ENCODE results near the gene UBE2D2.
"Not testable (repeated sequence)": the region's sequence is repeated elsewhere in the genome, so short reads cannot be mapped to it uniquely, and the experiment has no call there.

UBE2D2 gene

DNA sequence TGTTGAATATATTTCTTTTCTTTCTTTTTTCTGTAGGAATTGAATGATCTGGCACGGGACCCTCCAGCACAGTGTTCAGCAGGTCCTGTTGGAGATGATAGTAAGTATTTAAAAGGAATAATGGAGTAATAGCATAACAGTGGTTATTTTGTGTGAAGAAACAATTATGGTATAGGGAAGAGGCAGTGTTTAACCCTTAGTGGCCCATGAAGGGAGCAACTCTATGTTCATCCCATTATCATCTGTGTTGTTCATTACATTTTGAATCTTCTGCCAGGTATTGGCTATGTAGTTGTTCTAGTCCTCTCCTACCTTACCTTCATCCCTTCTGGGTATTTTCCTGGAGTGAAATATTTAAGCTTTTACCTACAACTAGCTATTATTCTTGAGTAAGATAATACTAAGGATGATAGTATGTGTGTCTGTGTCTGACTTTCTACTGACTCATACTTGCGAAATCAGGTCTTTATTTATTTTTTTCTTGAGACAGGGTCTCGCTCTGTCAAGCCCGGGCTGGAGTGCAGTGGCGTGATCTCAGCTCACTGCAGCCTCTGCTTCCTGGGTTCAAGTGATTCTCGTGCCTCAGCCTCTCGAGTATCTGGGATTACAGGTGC lies 39.3 kb downstream of the UBE2D2 start:
- H3K4me3 ChIP-seq (ENCODE audit: low read depth in 1 of 2, low read length in 2 of 2) = no peak overlapping the region
- no peak overlapping the region for H3K9ac ChIP-seq (ENCODE audit: low read depth in 1 of 2, low read length in 2 of 2)
- H3K36me3 ChIP-seq (ENCODE audit: control insufficient read depth in 1 of 2, insufficient read depth in 2 of 2, low read length in 2 of 2) = peaks cover 0 to 34% of the 10 kb centered on the region in 2 donors

DNA sequence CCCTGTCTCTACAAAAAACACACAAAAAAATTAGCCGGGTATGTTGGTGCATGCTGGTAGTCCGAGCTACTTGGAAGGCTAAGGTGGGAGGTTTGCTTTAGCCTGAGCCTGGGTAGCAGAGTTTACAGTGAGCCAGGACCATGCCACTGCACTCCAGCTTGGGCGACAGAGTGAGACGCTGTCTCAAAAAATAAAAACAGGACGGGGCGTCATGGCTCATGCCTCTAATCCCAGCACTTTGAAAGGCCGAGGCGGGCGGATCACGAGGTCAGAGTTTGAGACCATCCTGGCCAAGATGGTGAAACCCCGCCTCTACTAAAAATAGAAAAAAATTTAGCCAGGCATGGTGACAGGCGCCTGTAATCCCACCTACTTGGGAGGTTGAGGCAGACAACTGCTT lies 40.3 kb downstream of the UBE2D2 start:
- H3K36me3 ChIP-seq (ENCODE audit: control insufficient read depth in 1 of 2, insufficient read depth in 2 of 2, low read length in 2 of 2) = peaks cover 0 to 34% of the 10 kb centered on the region in 2 donors
- no peak overlapping the region for H3K27ac ChIP-seq (ENCODE audit: low read depth, low read length)
- H3K9me3 ChIP-seq (ENCODE audit: control insufficient read depth in 1 of 2, low read length in 2 of 2) = no peaks in the 10 kb centered on the region
- no peak overlapping the region for H3K4me3 ChIP-seq (ENCODE audit: low read depth in 1 of 2, low read length in 2 of 2)
- peaks cover 0 to 5% of the 10 kb centered on the region in 2 donors for H3K4me1 ChIP-seq (ENCODE audit: control insufficient read depth in 1 of 2, insufficient read depth in 2 of 2, low read length in 2 of 2)
- H3K27me3 ChIP-seq (ENCODE audit: control insufficient read depth in 1 of 2, insufficient read depth in 2 of 2, low read length in 2 of 2) = no peaks in the 10 kb centered on the region
- H3K9ac ChIP-seq (ENCODE audit: low read depth in 1 of 2, low read length in 2 of 2) = no peak overlapping the region

More for the DNA sequence above, 39.3 kb downstream of the UBE2D2 start:
- Histone ChIP-seq H3K27me3 (ENCODE audit: control insufficient read depth in 1 of 2, insufficient read depth in 2 of 2, low read length in 2 of 2) (no peaks in the 10 kb centered on the region), H3K27ac (ENCODE audit: low read depth, low read length) (no peak overlapping the region), H3K4me1 (ENCODE audit: control insufficient read depth in 1 of 2, insufficient read depth in 2 of 2, low read length in 2 of 2) (peaks cover 0 to 5% of the 10 kb centered on the region in 2 donors), H3K9me3 (ENCODE audit: control insufficient read depth in 1 of 2, low read length in 2 of 2) (no peaks in the 10 kb centered on the region)

DNA sequence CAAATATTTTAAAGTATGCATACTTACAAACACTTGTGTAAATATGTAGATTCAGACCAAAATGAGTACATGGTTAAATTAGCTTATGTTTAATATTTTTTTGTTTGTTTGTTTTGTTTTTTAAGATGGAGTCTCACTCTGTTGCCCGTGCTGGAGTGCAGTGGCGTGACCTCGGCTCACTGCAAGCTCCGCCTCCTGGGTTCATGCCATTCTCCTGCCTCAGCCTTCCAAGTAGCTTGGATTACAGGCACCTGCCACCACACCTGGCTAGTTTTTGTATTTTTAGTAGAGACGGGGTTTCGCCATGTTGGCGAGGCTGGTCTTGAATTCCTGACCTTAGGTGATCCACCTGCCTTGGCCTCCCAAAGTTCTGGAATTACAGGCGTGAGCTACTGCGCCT lies 40.8 kb downstream of the UBE2D2 start:
- peaks cover 0 to 34% of the 10 kb centered on the region in 2 donors for H3K36me3 ChIP-seq (ENCODE audit: control insufficient read depth in 1 of 2, insufficient read depth in 2 of 2, low read length in 2 of 2)
- H3K9me3 ChIP-seq (ENCODE audit: control insufficient read depth in 1 of 2, low read length in 2 of 2); H3K27me3 ChIP-seq (ENCODE audit: control insufficient read depth in 1 of 2, insufficient read depth in 2 of 2, low read length in 2 of 2); H3K4me1 ChIP-seq (ENCODE audit: control insufficient read depth in 1 of 2, insufficient read depth in 2 of 2, low read length in 2 of 2); H3K9ac ChIP-seq (ENCODE audit: low read depth in 1 of 2, low read length in 2 of 2); H3K27ac ChIP-seq (ENCODE audit: low read depth, low read length); H3K4me3 ChIP-seq (ENCODE audit: low read depth in 1 of 2, low read length in 2 of 2): not testable (repeated sequence)

DNA sequence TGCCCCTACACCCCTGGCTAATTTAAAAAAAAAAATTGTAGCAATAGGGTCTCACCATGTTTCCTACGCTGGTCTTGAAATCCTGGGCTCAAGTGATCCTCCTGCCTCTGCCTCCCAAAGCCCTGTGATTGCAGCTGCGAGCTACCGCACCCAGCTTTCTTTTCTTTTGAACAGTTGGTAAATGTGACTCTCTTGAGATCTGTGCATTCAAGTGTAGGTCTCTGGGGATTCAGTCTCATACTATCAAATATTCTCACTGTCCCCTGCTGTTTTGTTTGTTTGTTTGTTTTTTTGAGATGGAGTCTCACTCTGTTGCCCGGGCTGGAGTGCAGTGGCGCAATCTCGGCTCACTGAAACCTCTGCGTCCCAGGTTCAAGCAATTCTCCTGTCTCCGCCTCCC lies 44.7 kb downstream of the UBE2D2 start:
- peaks cover 0 to 27% of the 10 kb centered on the region in 2 donors for H3K36me3 ChIP-seq (ENCODE audit: control insufficient read depth in 1 of 2, insufficient read depth in 2 of 2, low read length in 2 of 2)
- H3K4me1 ChIP-seq (ENCODE audit: control insufficient read depth in 1 of 2, insufficient read depth in 2 of 2, low read length in 2 of 2) = peaks cover 0 to 4% of the 10 kb centered on the region in 2 donors
- H3K4me3 ChIP-seq (ENCODE audit: low read depth in 1 of 2, low read length in 2 of 2) = no peak overlapping the region
- no peak overlapping the region for H3K27ac ChIP-seq (ENCODE audit: low read depth, low read length)
- no peaks in the 10 kb centered on the region for H3K9me3 ChIP-seq (ENCODE audit: control insufficient read depth in 1 of 2, low read length in 2 of 2)
- H3K27me3 ChIP-seq (ENCODE audit: control insufficient read depth in 1 of 2, insufficient read depth in 2 of 2, low read length in 2 of 2) = no peaks in the 10 kb centered on the region
- H3K9ac ChIP-seq (ENCODE audit: low read depth in 1 of 2, low read length in 2 of 2) = no peak overlapping the region

DNA sequence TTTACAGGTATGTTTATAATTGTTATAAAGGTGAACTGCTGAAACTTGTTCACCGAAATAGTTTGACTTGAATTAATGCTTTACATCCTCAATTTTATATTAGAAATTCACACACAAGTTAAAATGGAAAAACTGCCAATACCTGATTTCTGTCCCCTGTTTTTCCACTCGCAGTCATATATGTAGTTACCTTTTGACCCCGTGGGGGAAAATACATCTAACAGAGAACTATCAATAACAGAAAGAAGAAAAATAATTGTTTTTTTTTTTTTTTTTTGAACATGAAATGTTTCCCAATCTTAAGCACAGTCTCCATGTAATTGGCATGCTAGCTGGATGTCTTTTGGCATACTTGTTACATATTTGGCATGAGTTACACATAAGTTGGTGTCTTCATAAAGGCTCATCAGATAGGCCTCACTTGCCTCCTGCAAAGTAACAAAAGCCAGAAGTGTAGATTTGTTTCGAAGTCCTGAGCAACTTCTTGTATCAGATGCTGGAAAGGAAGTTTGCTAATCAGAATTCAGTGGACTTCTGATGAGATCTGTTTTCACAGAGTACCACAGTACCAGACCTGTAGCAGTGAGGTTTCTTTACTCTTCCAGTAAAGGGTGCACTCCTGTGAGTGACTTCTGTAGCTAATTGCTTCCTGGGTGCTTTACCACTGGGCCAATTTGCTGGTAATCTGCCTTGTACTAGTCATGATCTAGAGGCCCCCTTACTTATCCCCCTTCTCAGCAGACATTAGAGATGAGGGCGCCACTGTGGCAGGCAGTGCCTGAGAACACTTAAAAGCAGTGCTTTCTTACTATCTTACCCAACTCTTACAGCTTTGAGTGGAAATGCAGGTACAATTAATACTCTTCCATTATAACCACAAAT lies 50.8 kb downstream of the UBE2D2 start:
- no peak overlapping the region for H3K4me3 ChIP-seq (ENCODE audit: low read depth in 1 of 2, low read length in 2 of 2)
- no peaks in the 10 kb centered on the region for H3K9me3 ChIP-seq (ENCODE audit: control insufficient read depth in 1 of 2, low read length in 2 of 2)
- H3K4me1 ChIP-seq (ENCODE audit: control insufficient read depth in 1 of 2, insufficient read depth in 2 of 2, low read length in 2 of 2) = peaks cover 4 to 12% of the 10 kb centered on the region in 2 donors
- peaks cover 8 to 26% of the 10 kb centered on the region in 2 donors for H3K36me3 ChIP-seq (ENCODE audit: control insufficient read depth in 1 of 2, insufficient read depth in 2 of 2, low read length in 2 of 2)
- no peak overlapping the region for H3K9ac ChIP-seq (ENCODE audit: low read depth in 1 of 2, low read length in 2 of 2)
- H3K27ac ChIP-seq (ENCODE audit: low read depth, low read length) = no peak overlapping the region
- no peaks in the 10 kb centered on the region for H3K27me3 ChIP-seq (ENCODE audit: control insufficient read depth in 1 of 2, insufficient read depth in 2 of 2, low read length in 2 of 2)

DNA sequence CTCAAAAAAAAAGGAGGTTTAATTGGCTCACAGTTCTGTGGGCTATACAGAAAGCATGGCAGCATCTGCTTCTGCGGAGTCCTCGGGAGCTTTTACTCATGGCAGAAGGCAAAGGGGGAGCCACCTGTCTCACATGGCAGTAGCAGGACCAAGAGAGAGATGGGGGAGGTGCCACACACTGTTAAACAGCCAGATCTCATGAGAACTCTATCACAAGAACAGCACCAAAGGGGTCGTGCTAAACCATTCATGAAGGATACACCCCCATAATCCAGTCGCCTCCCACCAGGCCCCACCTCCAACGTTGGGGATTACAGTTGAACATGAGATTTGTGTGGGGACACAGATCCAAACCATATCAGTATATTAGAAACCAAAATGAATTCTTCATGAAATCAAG lies 58.7 kb downstream of the UBE2D2 start:
- Histone ChIP-seq H3K4me1 (ENCODE audit: control insufficient read depth in 1 of 2, insufficient read depth in 2 of 2, low read length in 2 of 2) (no peaks in the 10 kb centered on the region), H3K9ac (ENCODE audit: low read depth in 1 of 2, low read length in 2 of 2) (no peak overlapping the region), H3K4me3 (ENCODE audit: low read depth in 1 of 2, low read length in 2 of 2) (no peak overlapping the region), H3K36me3 (ENCODE audit: control insufficient read depth in 1 of 2, insufficient read depth in 2 of 2, low read length in 2 of 2) (peaks cover 6 to 57% of the 10 kb centered on the region in 2 donors), H3K9me3 (ENCODE audit: control insufficient read depth in 1 of 2, low read length in 2 of 2) (no peaks in the 10 kb centered on the region), H3K27me3 (ENCODE audit: control insufficient read depth in 1 of 2, insufficient read depth in 2 of 2, low read length in 2 of 2) (no peaks in the 10 kb centered on the region), H3K27ac (ENCODE audit: low read depth, low read length) (no peak overlapping the region)

DNA sequence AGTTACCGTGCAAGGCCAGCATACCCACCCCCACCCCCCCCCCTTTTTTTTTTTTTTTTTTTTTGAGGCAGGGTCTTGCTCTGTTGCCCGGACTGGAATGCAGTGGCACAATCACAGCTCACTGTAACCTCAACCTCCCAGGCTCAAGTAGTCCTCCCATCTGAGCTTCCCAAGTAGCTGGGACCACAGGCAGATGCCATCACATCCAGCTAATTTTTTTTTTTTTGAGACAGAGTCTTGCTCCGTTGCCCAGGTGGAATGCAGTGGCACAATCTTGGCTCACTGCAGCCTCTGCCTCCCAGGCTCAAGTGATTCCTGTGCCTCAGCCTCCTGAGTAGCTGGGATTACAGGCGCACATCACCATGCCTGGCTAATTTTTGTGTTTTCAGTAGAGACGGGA lies 64.3 kb downstream of the UBE2D2 start:
- H3K27ac ChIP-seq (ENCODE audit: low read depth, low read length) = not testable (repeated sequence)
- peaks cover 16 to 75% of the 10 kb centered on the region in 2 donors for H3K36me3 ChIP-seq (ENCODE audit: control insufficient read depth in 1 of 2, insufficient read depth in 2 of 2, low read length in 2 of 2)

DNA sequence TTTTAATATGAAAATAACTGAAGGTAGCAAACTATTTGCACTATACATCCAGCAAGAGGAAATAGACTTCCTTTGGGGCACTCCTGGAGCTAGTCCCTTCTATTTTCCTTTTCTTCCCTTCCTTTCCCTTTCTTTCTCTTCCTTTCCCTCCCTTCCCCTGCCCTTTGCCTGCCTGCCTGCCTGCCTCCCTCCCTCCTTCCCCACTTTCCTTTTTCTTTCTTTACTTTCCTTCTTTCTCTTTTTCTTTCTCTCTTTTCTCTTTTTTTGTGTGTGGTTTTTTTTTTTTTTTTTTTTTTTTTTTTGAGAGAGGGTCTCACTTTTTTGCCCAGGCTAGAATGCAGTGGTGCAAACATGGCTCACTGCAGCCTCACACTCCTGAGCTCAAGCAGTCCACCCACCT lies 69.7 kb downstream of the UBE2D2 start:
- no peaks in the 10 kb centered on the region for H3K9me3 ChIP-seq (ENCODE audit: control insufficient read depth in 1 of 2, low read length in 2 of 2)
- no peak overlapping the region for H3K4me3 ChIP-seq (ENCODE audit: low read depth in 1 of 2, low read length in 2 of 2)
- H3K9ac ChIP-seq (ENCODE audit: low read depth in 1 of 2, low read length in 2 of 2) = no peak overlapping the region
- no peak overlapping the region for H3K27ac ChIP-seq (ENCODE audit: low read depth, low read length)
- H3K4me1 ChIP-seq (ENCODE audit: control insufficient read depth in 1 of 2, insufficient read depth in 2 of 2, low read length in 2 of 2) = peaks cover 14 to 17% of the 10 kb centered on the region in 2 donors
- peaks cover 13 to 47% of the 10 kb centered on the region in 2 donors for H3K36me3 ChIP-seq (ENCODE audit: control insufficient read depth in 1 of 2, insufficient read depth in 2 of 2, low read length in 2 of 2)
- H3K27me3 ChIP-seq (ENCODE audit: control insufficient read depth in 1 of 2, insufficient read depth in 2 of 2, low read length in 2 of 2) = no peaks in the 10 kb centered on the region

More for the DNA sequence above, 64.3 kb downstream of the UBE2D2 start:
- not testable (repeated sequence) for H3K27me3 ChIP-seq (ENCODE audit: control insufficient read depth in 1 of 2, insufficient read depth in 2 of 2, low read length in 2 of 2); H3K9ac ChIP-seq (ENCODE audit: low read depth in 1 of 2, low read length in 2 of 2); H3K4me3 ChIP-seq (ENCODE audit: low read depth in 1 of 2, low read length in 2 of 2); H3K9me3 ChIP-seq (ENCODE audit: control insufficient read depth in 1 of 2, low read length in 2 of 2); H3K4me1 ChIP-seq (ENCODE audit: control insufficient read depth in 1 of 2, insufficient read depth in 2 of 2, low read length in 2 of 2)

DNA sequence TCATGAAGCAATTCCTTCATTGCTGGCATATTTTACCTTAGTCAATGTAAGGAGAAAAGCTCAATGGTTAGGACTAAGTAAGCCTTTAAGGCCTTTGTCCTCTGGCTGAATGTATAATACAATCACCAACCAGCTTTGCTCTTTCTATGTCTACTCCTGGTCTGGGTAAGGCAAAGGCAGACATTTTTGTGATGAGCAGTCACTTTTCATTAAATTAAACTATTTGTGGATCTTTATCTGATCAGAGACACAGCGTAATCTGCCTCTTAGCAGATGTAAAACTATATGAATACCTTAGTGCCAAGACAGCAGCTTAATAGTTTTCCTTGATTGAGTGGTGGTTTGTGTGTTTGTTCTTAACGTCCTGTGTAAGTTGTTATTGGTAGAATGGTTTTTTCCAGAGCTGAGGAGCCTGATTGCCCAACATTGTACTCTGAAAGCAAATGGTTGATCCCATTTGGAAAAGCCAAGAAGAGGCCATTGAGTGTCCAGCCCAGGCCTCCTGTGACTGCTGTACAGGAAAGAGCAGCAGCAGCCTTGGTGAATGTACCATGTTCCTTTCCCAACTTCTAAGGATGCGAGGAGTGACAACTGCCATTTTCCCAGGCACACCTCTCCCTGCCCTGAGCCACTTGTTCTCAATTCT lies 70.5 kb downstream of the UBE2D2 start:
- Histone ChIP-seq H3K4me3 (ENCODE audit: low read depth in 1 of 2, low read length in 2 of 2) (no peak overlapping the region), H3K27ac (ENCODE audit: low read depth, low read length) (no peak overlapping the region), H3K9me3 (ENCODE audit: control insufficient read depth in 1 of 2, low read length in 2 of 2) (no peaks in the 10 kb centered on the region), H3K36me3 (ENCODE audit: control insufficient read depth in 1 of 2, insufficient read depth in 2 of 2, low read length in 2 of 2) (peaks cover 13 to 40% of the 10 kb centered on the region in 2 donors), H3K27me3 (ENCODE audit: control insufficient read depth in 1 of 2, insufficient read depth in 2 of 2, low read length in 2 of 2) (no peaks in the 10 kb centered on the region), H3K9ac (ENCODE audit: low read depth in 1 of 2, low read length in 2 of 2) (no peak overlapping the region), H3K4me1 (ENCODE audit: control insufficient read depth in 1 of 2, insufficient read depth in 2 of 2, low read length in 2 of 2) (peaks cover 22 to 25% of the 10 kb centered on the region in 2 donors)
